Activated naive CD4-positive, alpha-beta T cell treated with anti-CD3 and anti-CD28 coated beads for 36 hours (primary cell): ENCODE results near the gene PTPRM. TPM values are rescaled to one million over a fixed set of nuclear protein-coding genes. Genes with fewer than 3 reads are reported as not detected.

Experiments used
- CTCF ChIA-PET: fragments of 350-600 bp; sonication (Branson Sonifier 250); formaldehyde crosslinking; loops from one replicate; lab custom pipeline; 2021; ENCODE audit warnings: antibody characterized with exemption; lab: Charles Lee
- DNase-seq: peaks from one replicate; pipeline ENCODE4 v3.0.0-alpha.2; 2020
- H3K27ac Mint-ChIP-seq: one replicate; pipeline ENCODE4 v1.8.0; 2021; ENCODE audit warnings: mild to moderate bottlenecking, mixed read lengths
- H3K27me3 Mint-ChIP-seq: one replicate; pipeline ENCODE4 v1.8.0; 2021; ENCODE audit warnings: low read depth, mixed read lengths
- H3K36me3 Mint-ChIP-seq: one replicate; pipeline ENCODE4 v1.8.0; 2021; ENCODE audit warnings: low read depth, mixed read lengths
- H3K4me1 Mint-ChIP-seq: one replicate; pipeline ENCODE4 v1.8.0; 2021; ENCODE audit warnings: low read depth, mixed read lengths
- H3K4me3 Mint-ChIP-seq: one replicate; pipeline ENCODE4 v1.8.0; 2021; ENCODE audit warnings: mild to moderate bottlenecking, moderate library complexity, mixed read lengths
- H3K9me3 Mint-ChIP-seq: one replicate; pipeline ENCODE4 v1.8.0; 2021; ENCODE audit warnings: mixed read lengths
- intact Hi-C: fragments of 100-400 bp; cut with micrococcal nuclease; formaldehyde crosslinking; loops from one replicate; pipeline ENCODE4 v1.15.1; 2023
- total RNA-seq, 2 experiments: library from RNA; stranded (reverse); gene quantifications; one replicate each; pipeline ENCODE4 v1.2.3, GENCODE V29; 2021

PTPRM gene
- total RNA-seq, 2 experiments from 2014 or later: 4.3 to 6.1 TPM

- Mint-ChIP-seq H3K36me3 (no peaks in the 10 kb centered on the region), H3K4me1 (no peaks in the 10 kb centered on the region), H3K4me3 (no peak overlapping the region), H3K27me3 (no peaks in the 10 kb centered on the region), H3K27ac (no peak overlapping the region), H3K9me3 (no peaks in the 10 kb centered on the region)
- intact Hi-C loops: no loop called here
- DNase-seq: no peak
- CTCF ChIA-PET: no interaction called here
These were observed 203.8 kb downstream of the PTPRM start for GRCh38 chr18:7770908-7771307.

GRCh38 chr18:7772510-7772888 lies 205.4 kb downstream of the PTPRM start:
- H3K4me1 Mint-ChIP-seq: no peaks in the 10 kb centered on the region
- intact Hi-C loops: no loop called here
- no peak overlapping the region for H3K27ac Mint-ChIP-seq
- H3K27me3 Mint-ChIP-seq: no peaks in the 10 kb centered on the region
- no peak for DNase-seq
- no peaks in the 10 kb centered on the region for H3K36me3 Mint-ChIP-seq
- H3K9me3 Mint-ChIP-seq: no peaks in the 10 kb centered on the region
- CTCF ChIA-PET: no interaction called here
- no peak overlapping the region for H3K4me3 Mint-ChIP-seq

- Mint-ChIP-seq H3K4me3 (no peak overlapping the region), H3K4me1 (no peaks in the 10 kb centered on the region), H3K27me3 (no peaks in the 10 kb centered on the region), H3K9me3 (no peaks in the 10 kb centered on the region), H3K27ac (no peak overlapping the region), H3K36me3 (no peaks in the 10 kb centered on the region)
- no peak for DNase-seq
- CTCF ChIA-PET: interaction anchor here (1.0 kb wide), 1 partner anchor 579 kb away, joined by 3 read pairs; no protein-coding TSS in a partner anchor
- intact Hi-C loops: no loop called here
These were observed 205.8 kb downstream of the PTPRM start for GRCh38 chr18:7772951-7773350.

GRCh38 chr18:7775128-7775527 lies 208.0 kb downstream of the PTPRM start:
- Mint-ChIP-seq H3K27ac (no peak overlapping the region), H3K27me3 (no peaks in the 10 kb centered on the region), H3K4me3 (no peak overlapping the region), H3K36me3 (no peaks in the 10 kb centered on the region), H3K9me3 (no peaks in the 10 kb centered on the region), H3K4me1 (no peaks in the 10 kb centered on the region)
- CTCF ChIA-PET: interaction anchor here (0.7 to 0.8 kb wide), 2 partner anchors 11 to 25 kb away, joined by 3 read pairs; no protein-coding TSS in a partner anchor
- intact Hi-C loops: no loop called here
- no peak for DNase-seq

- DNase-seq: no peak
- Mint-ChIP-seq H3K27ac (no peak overlapping the region), H3K27me3 (no peaks in the 10 kb centered on the region), H3K4me1 (no peaks in the 10 kb centered on the region), H3K9me3 (no peaks in the 10 kb centered on the region), H3K4me3 (no peak overlapping the region), H3K36me3 (no peaks in the 10 kb centered on the region)
- intact Hi-C loops: no loop called here
- CTCF ChIA-PET: no interaction called here
These were observed 208.7 kb downstream of the PTPRM start for GRCh38 chr18:7775843-7776242.

- intact Hi-C loops: no loop called here
- no peaks in the 10 kb centered on the region for H3K9me3 Mint-ChIP-seq
- H3K4me3 Mint-ChIP-seq: no peak overlapping the region
- H3K27ac Mint-ChIP-seq: no peak overlapping the region
- H3K36me3 Mint-ChIP-seq: no peaks in the 10 kb centered on the region
- no peaks in the 10 kb centered on the region for H3K4me1 Mint-ChIP-seq
- no peaks in the 10 kb centered on the region for H3K27me3 Mint-ChIP-seq
- no peak for DNase-seq
- CTCF ChIA-PET: no interaction called here
These were observed 211.1 kb downstream of the PTPRM start for GRCh38 chr18:7778181-7778580.

GRCh38 chr18:7779211-7779610 lies 212.1 kb downstream of the PTPRM start:
- CTCF ChIA-PET: no interaction called here
- Mint-ChIP-seq H3K9me3 (no peaks in the 10 kb centered on the region), H3K27me3 (no peaks in the 10 kb centered on the region), H3K4me3 (no peak overlapping the region), H3K36me3 (no peaks in the 10 kb centered on the region), H3K27ac (no peak overlapping the region), H3K4me1 (no peaks in the 10 kb centered on the region)
- intact Hi-C loops: no loop called here
- DNase-seq: no peak

GRCh38 chr18:7784171-7784570 lies 217.1 kb downstream of the PTPRM start:
- intact Hi-C loops: no loop called here
- no peak overlapping the region for H3K27ac Mint-ChIP-seq
- CTCF ChIA-PET: no interaction called here

GRCh38 chr18:7786569-7786968 lies 219.5 kb downstream of the PTPRM start:
- Mint-ChIP-seq H3K27ac (no peak overlapping the region), H3K9me3 (no peaks in the 10 kb centered on the region), H3K4me3 (no peak overlapping the region), H3K36me3 (no peaks in the 10 kb centered on the region), H3K27me3 (no peaks in the 10 kb centered on the region), H3K4me1 (no peaks in the 10 kb centered on the region)
- CTCF ChIA-PET: interaction anchor here (1.1 kb wide), 1 partner anchor 12 kb away, joined by 3 read pairs; no protein-coding TSS in a partner anchor
- DNase-seq: no peak
- intact Hi-C loops: loop anchor here (5.0 kb wide), 1 partner anchor 601 kb away; no protein-coding TSS in a partner anchor

More at GRCh38 chr18:7784171-7784570, 217.1 kb downstream of the PTPRM start:
- no peaks in the 10 kb centered on the region for H3K4me1 Mint-ChIP-seq
- H3K27me3 Mint-ChIP-seq: no peaks in the 10 kb centered on the region
- H3K9me3 Mint-ChIP-seq: no peaks in the 10 kb centered on the region
- no peak overlapping the region for H3K4me3 Mint-ChIP-seq
- no peaks in the 10 kb centered on the region for H3K36me3 Mint-ChIP-seq
- no peak for DNase-seq

- Mint-ChIP-seq H3K27ac (no peak overlapping the region), H3K27me3 (no peaks in the 10 kb centered on the region), H3K36me3 (no peaks in the 10 kb centered on the region), H3K4me1 (no peaks in the 10 kb centered on the region), H3K4me3 (no peak overlapping the region), H3K9me3 (no peaks in the 10 kb centered on the region)
- intact Hi-C loops: loop anchor here (5.0 kb wide), 1 partner anchor 600 kb away; no protein-coding TSS in a partner anchor
- DNase-seq: no peak
- CTCF ChIA-PET: no interaction called here
These were observed 220.2 kb downstream of the PTPRM start for GRCh38 chr18:7787339-7787738.

- Mint-ChIP-seq H3K4me1 (no peaks in the 10 kb centered on the region), H3K27ac (no peak overlapping the region), H3K9me3 (no peaks in the 10 kb centered on the region), H3K27me3 (no peaks in the 10 kb centered on the region), H3K36me3 (no peaks in the 10 kb centered on the region), H3K4me3 (no peak overlapping the region)
- intact Hi-C loops: loop anchor here (5.0 kb wide), 1 partner anchor 597 kb away; no protein-coding TSS in a partner anchor
- DNase-seq: no peak
- CTCF ChIA-PET: no interaction called here
These were observed 222.9 kb downstream of the PTPRM start for GRCh38 chr18:7789856-7790552.

- CTCF ChIA-PET: no interaction called here
- no peak overlapping the region for H3K27ac Mint-ChIP-seq
- H3K9me3 Mint-ChIP-seq: no peaks in the 10 kb centered on the region
- no peaks in the 10 kb centered on the region for H3K27me3 Mint-ChIP-seq
- intact Hi-C loops: no loop called here
- no peaks in the 10 kb centered on the region for H3K36me3 Mint-ChIP-seq
- H3K4me3 Mint-ChIP-seq: no peak overlapping the region
- H3K4me1 Mint-ChIP-seq: no peaks in the 10 kb centered on the region
- DNase-seq: no peak
These were observed 226.0 kb downstream of the PTPRM start for GRCh38 chr18:7793100-7793499.

- H3K36me3 Mint-ChIP-seq: no peaks in the 10 kb centered on the region
- intact Hi-C loops: no loop called here
- no peaks in the 10 kb centered on the region for H3K27me3 Mint-ChIP-seq
- H3K9me3 Mint-ChIP-seq: no peaks in the 10 kb centered on the region
- CTCF ChIA-PET: no interaction called here
- H3K4me1 Mint-ChIP-seq: no peaks in the 10 kb centered on the region
- H3K27ac Mint-ChIP-seq: no peak overlapping the region
- no peak overlapping the region for H3K4me3 Mint-ChIP-seq
- no peak for DNase-seq
These were observed 236.9 kb downstream of the PTPRM start for GRCh38 chr18:7803956-7804469.
